Measurements from ENCODE around the gene DNMT1.

The DNMT1 gene

DNA sequence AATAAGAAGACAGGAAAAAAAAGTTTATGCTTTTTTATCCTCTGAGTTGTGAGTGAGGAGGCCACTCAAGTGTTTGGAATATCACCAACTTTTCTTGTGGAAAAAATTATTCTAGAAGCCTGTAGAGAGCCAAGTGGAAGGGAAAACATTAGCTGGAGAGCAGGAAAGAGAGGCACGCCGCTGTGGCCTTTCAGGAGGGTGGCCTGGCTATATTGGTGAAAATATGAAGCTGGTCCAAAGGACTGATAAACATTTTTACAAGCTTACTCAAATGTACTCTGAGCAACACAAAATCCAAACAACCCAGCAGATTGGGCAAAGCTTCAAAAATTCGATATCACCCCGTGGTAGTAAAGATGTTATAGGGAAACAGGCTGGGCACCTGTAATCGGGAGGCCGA lies 72.7 kb downstream of the DNMT1 start:
- no peaks in the 10 kb centered on the region for H3K27me3 ChIP-seq (ENCODE audit: control insufficient read depth, insufficient read depth, low read length)
- peaks cover 25% of the 10 kb centered on the region for H3K36me3 ChIP-seq (ENCODE audit: control insufficient read depth, insufficient read depth, low read length)
- no peak overlapping the region for H3K27ac ChIP-seq (ENCODE audit: low read depth, low read length)
- H3K4me1 ChIP-seq (ENCODE audit: control insufficient read depth, insufficient read depth, low read length): no peaks in the 10 kb centered on the region
- H3K9me3 ChIP-seq (ENCODE audit: control insufficient read depth, insufficient read depth, low read length): no peaks in the 10 kb centered on the region
- no peak overlapping the region for H3K9ac ChIP-seq (ENCODE audit: low read depth, low read length)
- H3K4me3 ChIP-seq (ENCODE audit: low read depth, low read length): no peak overlapping the region

GRCh38 chr19:10120538-10121189 lies 74.1 kb downstream of the DNMT1 start:
- H3K36me3 ChIP-seq (ENCODE audit: control insufficient read depth, insufficient read depth, low read length): peaks cover 30% of the 10 kb centered on the region
- no peaks in the 10 kb centered on the region for H3K4me1 ChIP-seq (ENCODE audit: control insufficient read depth, insufficient read depth, low read length)
- no peaks in the 10 kb centered on the region for H3K27me3 ChIP-seq (ENCODE audit: control insufficient read depth, insufficient read depth, low read length)
- no peaks in the 10 kb centered on the region for H3K9me3 ChIP-seq (ENCODE audit: control insufficient read depth, insufficient read depth, low read length)
- no peak overlapping the region for H3K27ac ChIP-seq (ENCODE audit: low read depth, low read length)
- H3K4me3 ChIP-seq (ENCODE audit: low read depth, low read length): no peak overlapping the region
- H3K9ac ChIP-seq (ENCODE audit: low read depth, low read length): no peak overlapping the region

- Histone ChIP-seq H3K27me3 (ENCODE audit: control insufficient read depth, insufficient read depth, low read length) (no peaks in the 10 kb centered on the region), H3K9ac (ENCODE audit: low read depth, low read length) (peak overlapping the region; percentile 96), H3K4me3 (ENCODE audit: low read depth, low read length) (peak overlapping the region; percentile 98), H3K36me3 (ENCODE audit: control insufficient read depth, insufficient read depth, low read length) (peaks cover 40% of the 10 kb centered on the region), H3K9me3 (ENCODE audit: control insufficient read depth, insufficient read depth, low read length) (no peaks in the 10 kb centered on the region), H3K27ac (ENCODE audit: low read depth, low read length) (no peak overlapping the region), H3K4me1 (ENCODE audit: control insufficient read depth, insufficient read depth, low read length) (no peaks in the 10 kb centered on the region)
Observed at GRCh38 chr19:10118960-10119359, 75.8 kb downstream of the DNMT1 start.

- Histone ChIP-seq H3K27ac (ENCODE audit: low read depth, low read length) (no peak overlapping the region), H3K4me3 (ENCODE audit: low read depth, low read length) (no peak overlapping the region), H3K9ac (ENCODE audit: low read depth, low read length) (no peak overlapping the region), H3K9me3 (ENCODE audit: control insufficient read depth, insufficient read depth, low read length) (no peaks in the 10 kb centered on the region), H3K27me3 (ENCODE audit: control insufficient read depth, insufficient read depth, low read length) (no peaks in the 10 kb centered on the region), H3K4me1 (ENCODE audit: control insufficient read depth, insufficient read depth, low read length) (no peaks in the 10 kb centered on the region; the same call in 1 of the 2 replicates), H3K36me3 (ENCODE audit: control insufficient read depth, insufficient read depth, low read length) (peaks cover 42% of the 10 kb centered on the region)
Observed at GRCh38 chr19:10116866-10117616, 77.7 kb downstream of the DNMT1 start.

DNA sequence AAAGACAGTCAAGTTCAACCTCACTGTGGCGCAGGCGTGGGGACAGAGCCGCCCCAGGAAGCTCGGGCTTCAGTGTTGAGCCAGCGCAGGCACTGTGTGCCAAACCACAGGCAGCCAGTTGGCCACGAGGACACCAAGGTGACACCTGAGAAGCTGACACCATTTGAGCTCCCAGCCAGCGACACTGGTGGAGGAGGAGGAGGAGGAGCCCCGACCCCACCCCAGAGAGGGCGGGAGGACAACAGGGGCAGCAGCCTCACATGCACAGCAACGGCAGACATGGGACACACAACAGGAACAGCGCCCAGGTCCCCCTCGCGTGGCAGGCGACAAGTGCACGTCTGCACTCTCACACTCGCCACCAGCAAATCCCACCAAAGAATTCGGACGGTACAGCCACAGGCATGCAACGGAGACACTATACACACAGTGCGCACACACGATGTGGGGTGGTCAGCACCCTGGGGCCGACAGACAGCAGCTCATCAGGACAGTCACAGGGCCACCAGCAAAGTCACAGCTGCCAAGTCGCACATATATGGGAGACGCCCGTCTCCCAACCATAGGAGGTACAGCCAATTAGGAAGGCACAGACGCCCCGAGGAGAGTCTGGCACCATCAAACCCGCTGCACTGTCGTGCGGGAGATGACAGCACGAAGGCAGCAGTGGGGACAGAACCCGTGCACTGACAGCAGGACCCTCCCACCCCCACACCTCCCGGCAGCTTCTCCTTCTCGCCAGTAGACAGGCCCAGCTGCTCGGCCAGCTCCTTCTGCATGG lies 78.5 kb downstream of the DNMT1 start:
- Histone ChIP-seq H3K27me3 (ENCODE audit: control insufficient read depth, insufficient read depth, low read length) (no peaks in the 10 kb centered on the region), H3K27ac (ENCODE audit: low read depth, low read length) (no peak overlapping the region), H3K9ac (ENCODE audit: low read depth, low read length) (no peak overlapping the region), H3K36me3 (ENCODE audit: control insufficient read depth, insufficient read depth, low read length) (peaks cover 46% of the 10 kb centered on the region), H3K4me1 (ENCODE audit: control insufficient read depth, insufficient read depth, low read length) (no peaks in the 10 kb centered on the region; the same call in 1 of the 2 replicates), H3K4me3 (ENCODE audit: low read depth, low read length) (no peak overlapping the region), H3K9me3 (ENCODE audit: control insufficient read depth, insufficient read depth, low read length) (no peaks in the 10 kb centered on the region)

DNA sequence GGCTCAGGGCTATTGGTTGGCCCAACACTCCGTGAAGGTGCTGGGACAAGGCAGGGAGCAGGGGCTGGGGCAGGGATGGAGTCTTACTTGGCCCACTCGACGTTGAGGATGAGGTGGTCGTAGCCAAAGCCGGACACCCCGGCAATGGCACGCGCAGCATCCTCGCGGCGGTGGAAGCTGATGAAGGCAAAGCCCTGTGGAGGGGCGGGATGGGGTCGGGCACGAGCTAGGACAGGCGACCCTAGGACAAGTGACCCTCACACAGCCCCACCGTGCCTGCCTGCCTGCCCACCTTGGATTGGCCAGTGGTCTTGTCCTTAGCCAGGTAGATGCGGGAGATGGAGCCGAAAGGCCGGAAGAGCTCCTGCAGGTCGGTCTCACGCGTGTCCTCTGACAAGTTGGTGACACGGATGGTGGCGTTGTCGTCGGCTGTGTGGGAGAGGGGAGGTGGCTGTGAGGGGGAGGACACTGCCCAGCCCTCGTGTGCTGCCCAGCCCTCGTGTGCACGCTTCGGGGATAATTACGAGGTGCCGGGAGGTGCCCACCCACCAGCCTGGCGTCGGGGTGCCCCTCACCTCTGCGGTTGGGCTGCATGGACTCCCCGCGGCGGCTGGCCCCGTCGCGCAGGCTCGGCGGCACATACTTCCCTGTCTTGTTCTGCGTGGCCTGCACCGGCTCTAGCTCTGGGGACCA lies 79.2 kb downstream of the DNMT1 start:
- Histone ChIP-seq H3K36me3 (ENCODE audit: control insufficient read depth, insufficient read depth, low read length) (peaks cover 54% of the 10 kb centered on the region), H3K27me3 (ENCODE audit: control insufficient read depth, insufficient read depth, low read length) (no peaks in the 10 kb centered on the region), H3K27ac (ENCODE audit: low read depth, low read length) (no peak overlapping the region), H3K9me3 (ENCODE audit: control insufficient read depth, insufficient read depth, low read length) (no peaks in the 10 kb centered on the region), H3K9ac (ENCODE audit: low read depth, low read length) (no peak overlapping the region), H3K4me3 (ENCODE audit: low read depth, low read length) (no peak overlapping the region), H3K4me1 (ENCODE audit: control insufficient read depth, insufficient read depth, low read length) (no peaks in the 10 kb centered on the region; the same call in 1 of the 2 replicates)

DNA sequence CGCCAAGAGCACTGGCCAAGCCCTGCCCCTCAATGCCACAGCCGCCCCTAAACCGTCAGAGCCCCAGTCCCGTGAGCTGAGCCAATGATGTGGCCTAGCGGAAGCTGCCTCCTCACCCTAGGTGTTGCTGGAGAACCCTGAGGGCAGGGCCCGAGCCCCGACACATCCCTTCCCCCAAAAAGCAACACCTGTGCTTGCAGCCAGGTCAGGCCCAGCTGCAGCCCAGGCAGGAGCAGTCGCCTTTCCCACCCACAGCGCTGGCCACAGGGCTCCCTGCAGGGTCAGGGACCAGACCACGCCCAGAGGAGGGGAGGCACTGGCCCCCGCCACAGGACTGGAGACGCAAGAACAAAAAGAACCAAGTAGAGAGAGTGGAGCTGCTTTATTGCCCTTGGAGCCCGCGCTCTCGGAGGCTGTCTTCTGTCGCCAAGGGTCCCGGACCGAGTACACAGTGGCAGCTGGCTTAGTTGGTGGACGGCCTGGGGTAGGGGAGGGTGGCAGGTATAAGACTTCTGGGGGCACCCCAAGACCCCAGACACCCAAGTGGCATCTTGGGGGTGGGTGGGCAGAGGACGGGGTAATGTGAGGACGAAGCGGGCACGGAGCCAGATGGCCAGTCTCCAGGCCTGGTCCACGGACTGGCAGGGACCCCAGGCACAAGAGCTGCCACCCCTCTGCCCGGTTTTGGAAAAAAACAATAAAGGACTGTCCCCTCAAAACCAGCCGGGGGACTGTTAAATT lies 79.9 kb downstream of the DNMT1 start:
- Histone ChIP-seq H3K4me3 (ENCODE audit: low read depth, low read length) (no peak overlapping the region), H3K36me3 (ENCODE audit: control insufficient read depth, insufficient read depth, low read length) (peaks cover 61% of the 10 kb centered on the region), H3K27me3 (ENCODE audit: control insufficient read depth, insufficient read depth, low read length) (no peaks in the 10 kb centered on the region), H3K9me3 (ENCODE audit: control insufficient read depth, insufficient read depth, low read length) (no peaks in the 10 kb centered on the region), H3K27ac (ENCODE audit: low read depth, low read length) (peak overlapping the region; percentile 3), H3K9ac (ENCODE audit: low read depth, low read length) (no peak overlapping the region), H3K4me1 (ENCODE audit: control insufficient read depth, insufficient read depth, low read length) (no peaks in the 10 kb centered on the region; the same call in 1 of the 2 replicates)

DNA sequence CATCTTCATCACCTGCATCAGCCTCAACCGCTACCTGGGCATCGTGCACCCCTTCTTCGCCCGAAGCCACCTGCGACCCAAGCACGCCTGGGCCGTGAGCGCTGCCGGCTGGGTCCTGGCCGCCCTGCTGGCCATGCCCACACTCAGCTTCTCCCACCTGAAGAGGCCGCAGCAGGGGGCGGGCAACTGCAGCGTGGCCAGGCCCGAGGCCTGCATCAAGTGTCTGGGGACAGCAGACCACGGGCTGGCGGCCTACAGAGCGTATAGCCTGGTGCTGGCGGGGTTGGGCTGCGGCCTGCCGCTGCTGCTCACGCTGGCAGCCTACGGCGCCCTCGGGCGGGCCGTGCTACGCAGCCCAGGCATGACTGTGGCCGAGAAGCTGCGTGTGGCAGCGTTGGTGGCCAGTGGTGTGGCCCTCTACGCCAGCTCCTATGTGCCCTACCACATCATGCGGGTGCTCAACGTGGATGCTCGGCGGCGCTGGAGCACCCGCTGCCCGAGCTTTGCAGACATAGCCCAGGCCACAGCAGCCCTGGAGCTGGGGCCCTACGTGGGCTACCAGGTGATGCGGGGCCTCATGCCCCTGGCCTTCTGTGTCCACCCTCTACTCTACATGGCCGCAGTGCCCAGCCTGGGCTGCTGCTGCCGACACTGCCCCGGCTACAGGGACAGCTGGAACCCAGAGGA lies 80.6 kb downstream of the DNMT1 start:
- Histone ChIP-seq H3K36me3 (ENCODE audit: control insufficient read depth, insufficient read depth, low read length) (peaks cover 68% of the 10 kb centered on the region), H3K27me3 (ENCODE audit: control insufficient read depth, insufficient read depth, low read length) (no peaks in the 10 kb centered on the region), H3K9ac (ENCODE audit: low read depth, low read length) (no peak overlapping the region), H3K4me1 (ENCODE audit: control insufficient read depth, insufficient read depth, low read length) (no peaks in the 10 kb centered on the region; the same call in 1 of the 2 replicates), H3K4me3 (ENCODE audit: low read depth, low read length) (no peak overlapping the region), H3K27ac (ENCODE audit: low read depth, low read length) (no peak overlapping the region), H3K9me3 (ENCODE audit: control insufficient read depth, insufficient read depth, low read length) (no peaks in the 10 kb centered on the region)

GRCh38 chr19:10113592-10113963 lies 81.2 kb downstream of the DNMT1 start:
- H3K4me3 ChIP-seq (ENCODE audit: low read depth, low read length): no peak overlapping the region

More at GRCh38 chr19:10113592-10113963, 81.2 kb downstream of the DNMT1 start:
- Histone ChIP-seq H3K36me3 (ENCODE audit: control insufficient read depth, insufficient read depth, low read length) (peaks cover 72% of the 10 kb centered on the region), H3K27ac (ENCODE audit: low read depth, low read length) (peak overlapping the region; percentile 16), H3K9ac (ENCODE audit: low read depth, low read length) (no peak overlapping the region), H3K4me1 (ENCODE audit: control insufficient read depth, insufficient read depth, low read length) (no peaks in the 10 kb centered on the region; the same call in 1 of the 2 replicates), H3K9me3 (ENCODE audit: control insufficient read depth, insufficient read depth, low read length) (no peaks in the 10 kb centered on the region), H3K27me3 (ENCODE audit: control insufficient read depth, insufficient read depth, low read length) (no peaks in the 10 kb centered on the region)

Data from HUES48 (cell line).